Fibroblast of the aortic adventitia (primary cell): ENCODE data around the gene SNRNP48. TPM values are rescaled to one million over a fixed set of nuclear protein-coding genes. Genes with fewer than 3 reads are reported as not detected.
A peak's percentile ranks its signal among the peaks of the same experiment; 100 is the strongest.

Experiments
- DNase-seq: peaks from one replicate; pipeline ENCODE4 v3.0.0-alpha.2; 2010; ENCODE audit warnings: low read depth
- H3K4me3 ChIP-seq: 2 replicates; pipeline ENCODE4 v1.5.1; 2011; ENCODE audit warnings: low read depth, mild to moderate bottlenecking, control low read depth, low read length, moderate library complexity
- CTCF ChIP-seq: IDR thresholded peaks from 2 replicates; pipeline ENCODE4 v1.5.1; 2011; ENCODE audit warnings: mild to moderate bottlenecking, low read length, control low read depth, inconsistent platforms; ENCODE audit not compliant: insufficient read depth
- total RNA-seq: library from RNA; depleted of rRNA; stranded (reverse); fragments of >200 nt; gene quantifications from 2 replicates; pipeline ENCODE4 v1.2.3, GENCODE V29; 2012; ENCODE audit warnings: low replicate concordance

SNRNP48 gene
- 15.3 and 15.6 TPM in 2 replicates for total RNA-seq

GRCh38 chr6:7589949-7590917, at the start of gene SNRNP48:
Gene SNRNP48 (plus strand): TSS chr6:7590198. CDS start chr6:7590258, 60 bp downstream.
- H3K4me3 ChIP-seq, result peak within 1 kb of the TSS; percentile 77
- peak; percentile 92 for DNase-seq
- TF ChIP-seq CTCF, result no peak

GRCh38 chr6:7540595-7540994, 49.4 kb upstream of the SNRNP48 start:
- TF ChIP-seq CTCF, result no peak
- no peak for DNase-seq
- peak overlapping the region; percentile 3 for H3K4me3 ChIP-seq

- no peak for DNase-seq
- peak within 1 kb of the TSS; percentile 65 for H3K4me3 ChIP-seq
- TF ChIP-seq CTCF, result no peak
Observed at GRCh38 chr6:7541175-7542064, 48.6 kb upstream of the SNRNP48 start, which contains the start of gene DSP. Gene DSP (plus strand): TSS chr6:7541671. CDS start chr6:7541916, 245 bp downstream.

GRCh38 chr6:7542065-7542873, 47.7 kb upstream of the SNRNP48 start:
- no peak for TF ChIP-seq CTCF
- DNase-seq, result no peak
- peak overlapping the region; percentile 65 for H3K4me3 ChIP-seq

- no peak for TF ChIP-seq CTCF
- peak; percentile 33 for DNase-seq
- H3K4me3 ChIP-seq, result peak overlapping the region; percentile 65
Observed at GRCh38 chr6:7542874-7543624, 46.9 kb upstream of the SNRNP48 start.
